ELR (cell line): Measurements from ENCODE around the gene UBE2E3.
"Not testable (repeated sequence)": the region's sequence is repeated elsewhere in the genome, so short reads cannot be mapped to it uniquely, and the experiment has no call there.

Source experiments
- DNase-seq: peaks from one replicate; pipeline ENCODE4 v3.0.0-alpha.2; 2015; ENCODE audit warnings: low read depth

The UBE2E3 gene

GRCh38 chr2:181036445-181036844 is 56.0 kb downstream of the UBE2E3 start:
- peak; percentile 2 for DNase-seq

- DNase-seq = peak; percentile 90
Measured at GRCh38 chr2:181036848-181037603, 56.6 kb downstream of the UBE2E3 start.

GRCh38 chr2:181037922-181038321 is 57.5 kb downstream of the UBE2E3 start:
- peak; percentile 78 for DNase-seq

GRCh38 chr2:181038796-181039195 is 58.4 kb downstream of the UBE2E3 start:
- peak; percentile 62 for DNase-seq

- not testable (repeated sequence) for DNase-seq
Measured at GRCh38 chr2:181040839-181041238, 60.4 kb downstream of the UBE2E3 start.

GRCh38 chr2:181041661-181042060 is 61.3 kb downstream of the UBE2E3 start:
- peak; percentile 37 for DNase-seq

GRCh38 chr2:181042706-181043105 is 62.3 kb downstream of the UBE2E3 start:
- DNase-seq = no peak

GRCh38 chr2:181046833-181047232 is 66.4 kb downstream of the UBE2E3 start:
- DNase-seq = no peak

GRCh38 chr2:181047829-181048228 is 67.4 kb downstream of the UBE2E3 start:
- DNase-seq = no peak

GRCh38 chr2:181051861-181052522 is 71.6 kb downstream of the UBE2E3 start:
- DNase-seq = no peak

- no peak for DNase-seq
Measured at GRCh38 chr2:181052523-181052891, 72.1 kb downstream of the UBE2E3 start.

GRCh38 chr2:181054256-181054655 is 73.9 kb downstream of the UBE2E3 start:
- no peak for DNase-seq

GRCh38 chr2:181054843-181055242 is 74.4 kb downstream of the UBE2E3 start:
- no peak for DNase-seq

GRCh38 chr2:181058378-181059269 is 78.2 kb downstream of the UBE2E3 start:
- DNase-seq = peak; percentile 66

GRCh38 chr2:181063696-181064095 is 83.3 kb downstream of the UBE2E3 start:
- DNase-seq = no peak

- DNase-seq = no peak
Measured at GRCh38 chr2:181065458-181065857, 85.1 kb downstream of the UBE2E3 start.

- DNase-seq = no peak
Measured at GRCh38 chr2:181066333-181066732, 85.9 kb downstream of the UBE2E3 start.

- DNase-seq = peak; percentile 77
Measured at GRCh38 chr2:181070119-181070835, 89.9 kb downstream of the UBE2E3 start.

GRCh38 chr2:181070836-181071200 is 90.4 kb downstream of the UBE2E3 start:
- DNase-seq = no peak

GRCh38 chr2:181072486-181073235 is 92.3 kb downstream of the UBE2E3 start:
- peak; percentile 40 for DNase-seq

GRCh38 chr2:181073896-181074295 is 93.5 kb downstream of the UBE2E3 start:
- no peak for DNase-seq
